HG02588 (cell line): ENCODE data around the gene FBXO7.

Experiments used
- ATAC-seq: cut with Tn5 transposase; IDR thresholded peaks from one replicate; pipeline ENCODE4 v1.9.1; 2021; ENCODE audit warnings: mild to moderate bottlenecking, moderate library complexity; ENCODE audit not compliant: unreplicated experiment

The FBXO7 gene

DNA sequence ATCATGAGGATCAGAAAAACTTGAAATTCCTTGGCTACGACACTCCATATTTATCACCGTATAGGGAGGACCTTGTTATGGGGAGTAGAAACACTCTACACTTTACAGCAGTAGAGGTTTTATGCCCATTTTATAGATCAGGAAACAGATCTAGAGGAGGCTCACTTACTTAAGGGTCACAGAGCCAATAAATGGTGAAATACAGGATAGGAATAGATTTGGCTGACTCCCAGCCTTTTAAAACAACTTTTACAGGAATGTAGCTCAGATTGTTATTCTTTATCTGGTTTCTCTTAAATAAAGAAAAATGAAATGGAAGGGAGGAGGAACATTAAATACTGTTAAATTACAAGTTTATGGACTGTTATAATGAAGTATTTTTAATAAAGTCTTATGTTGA lies 14.8 kb downstream of the FBXO7 start:
- ATAC-seq = no peak

DNA sequence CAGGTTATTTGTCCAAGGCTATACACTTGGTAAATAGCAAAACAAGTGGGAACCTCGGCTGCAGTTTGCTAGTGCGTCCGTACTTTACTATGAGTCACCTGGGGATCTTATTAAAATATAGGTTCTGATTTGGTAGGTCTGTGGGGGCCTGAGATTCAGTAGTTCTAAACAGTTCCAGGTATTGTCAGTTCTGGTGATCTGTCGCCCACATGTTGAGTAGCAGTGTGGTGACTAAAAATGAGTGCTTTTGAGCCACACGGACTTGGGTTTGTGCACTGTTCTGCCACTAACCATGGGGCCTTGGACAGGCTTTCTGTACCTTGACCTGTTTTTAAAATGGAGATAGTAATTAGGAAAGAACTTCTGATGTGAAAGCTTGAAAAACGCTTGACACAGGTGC lies 15.7 kb downstream of the FBXO7 start:
- ATAC-seq = no peak

DNA sequence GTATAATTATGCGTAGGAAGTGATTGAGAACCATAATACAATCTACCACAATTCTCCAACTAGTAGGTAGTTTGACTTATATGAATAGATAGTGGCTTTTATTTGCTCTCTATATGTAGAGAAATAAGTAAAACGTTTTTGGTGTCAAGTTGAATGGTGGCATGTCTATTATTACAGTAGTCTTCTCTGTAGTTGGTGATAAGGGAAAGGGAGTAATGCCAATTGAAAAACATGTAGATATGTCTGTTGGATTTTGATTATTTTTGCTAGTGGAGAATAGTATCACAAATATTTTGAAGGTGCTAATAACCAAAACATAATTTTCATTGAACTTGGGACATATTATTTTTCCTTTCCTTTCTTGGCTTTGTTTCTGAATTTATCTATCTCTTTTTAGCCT lies 17.5 kb downstream of the FBXO7 start:
- ATAC-seq = no peak

DNA sequence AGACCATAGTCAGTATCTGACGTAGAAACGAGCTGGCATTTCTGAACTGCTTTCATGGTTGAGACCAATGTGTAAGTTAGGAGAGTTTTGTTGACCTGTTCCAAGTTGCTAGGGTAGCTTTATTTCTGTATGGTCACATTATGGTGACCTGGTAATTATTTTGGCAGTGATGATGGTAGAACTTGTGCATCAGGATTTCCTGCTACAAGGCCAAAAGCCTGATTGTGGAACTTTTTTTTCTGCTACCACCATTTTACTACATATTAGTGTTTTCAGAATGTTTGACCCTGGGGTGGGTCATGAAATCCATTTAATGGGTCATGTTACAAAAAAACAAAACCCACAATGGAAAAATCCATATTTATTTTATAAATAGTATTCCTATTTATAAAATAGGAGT lies 18.9 kb downstream of the FBXO7 start:
- no peak for ATAC-seq

DNA sequence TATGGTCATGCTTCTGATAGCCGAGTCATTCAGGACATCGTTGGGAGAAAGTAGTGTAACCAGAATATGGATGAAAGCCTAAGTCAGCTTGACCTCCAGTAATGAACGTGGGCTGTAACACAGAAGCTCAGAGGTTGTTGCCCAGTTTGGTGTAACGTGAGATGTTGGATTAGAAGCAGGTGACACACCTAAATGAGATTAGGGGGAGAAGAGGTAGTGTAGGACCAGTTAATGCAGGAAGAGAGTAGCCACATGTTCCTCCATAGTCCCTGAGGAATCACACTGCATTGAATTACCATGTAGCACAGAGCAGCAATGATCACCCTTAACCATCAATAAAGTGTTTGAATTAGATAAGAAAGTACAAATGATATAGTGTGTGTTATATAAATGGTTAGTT lies 20.4 kb downstream of the FBXO7 start:
- ATAC-seq = no peak

GRCh38 chr22:32499666-32500065 lies 25.1 kb downstream of the FBXO7 start:
- ATAC-seq = no peak

DNA sequence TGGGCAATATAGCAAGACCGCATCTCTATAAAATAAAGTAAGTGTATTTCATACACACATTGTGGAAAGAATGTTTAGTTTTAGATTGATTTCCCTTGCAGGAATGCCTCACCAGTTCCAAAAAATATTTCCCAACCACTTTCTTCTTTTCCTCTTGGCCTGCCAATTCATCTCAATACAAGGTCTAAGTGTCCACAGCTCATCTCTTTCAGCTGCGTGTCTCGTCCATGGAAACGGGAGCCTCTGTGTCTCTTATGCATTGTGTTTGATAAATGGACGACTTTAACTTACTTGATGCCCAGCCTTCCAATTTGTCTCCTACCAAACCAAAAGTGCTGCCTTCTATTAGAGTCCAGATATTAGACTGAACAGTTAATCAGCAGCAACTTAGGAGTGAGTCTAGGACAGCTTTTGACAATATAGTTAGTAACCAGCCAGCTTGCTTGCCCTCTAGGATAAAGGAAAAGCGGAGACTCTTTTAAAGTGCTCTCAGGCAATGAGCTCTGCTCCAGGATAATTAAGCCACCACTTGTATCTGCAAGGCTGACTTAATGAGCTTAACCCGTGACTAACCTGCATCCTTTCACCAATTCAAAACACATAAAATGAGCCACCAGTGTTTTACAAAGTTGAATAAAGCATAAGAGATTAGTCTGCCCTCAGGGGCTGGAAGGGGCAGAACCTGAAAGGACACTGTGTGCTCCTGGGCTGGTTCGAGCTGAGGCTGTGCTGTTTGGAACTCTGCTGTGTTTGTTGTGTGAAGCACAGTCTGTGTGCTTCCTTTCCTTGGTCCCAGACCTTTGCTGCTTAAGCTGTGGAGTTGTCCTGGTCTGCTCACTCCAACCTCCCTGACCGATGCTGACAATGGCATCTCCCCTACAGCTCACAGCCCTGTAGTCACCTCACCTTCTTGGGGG lies 27.5 kb downstream of the FBXO7 start:
- ATAC-seq = no peak

DNA sequence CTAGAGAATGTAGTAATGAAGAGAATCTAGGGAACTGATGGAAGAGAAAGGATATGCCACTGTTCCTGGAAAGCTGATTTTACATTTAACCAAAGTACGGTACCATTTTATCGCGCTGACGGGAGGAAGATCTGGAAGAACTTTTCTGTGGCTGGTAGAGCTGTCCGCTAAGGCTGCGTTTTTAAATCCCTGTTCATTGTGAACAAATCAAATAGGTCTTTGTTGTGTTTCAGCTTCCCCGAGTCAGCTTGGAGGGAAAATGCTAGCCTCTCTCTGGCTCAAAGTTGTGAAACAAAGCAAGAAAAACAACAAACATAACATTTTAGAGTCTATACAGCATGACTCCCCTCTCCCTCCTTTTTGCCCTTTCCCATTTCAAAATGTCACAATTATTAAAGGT lies 34.4 kb downstream of the FBXO7 start:
- ATAC-seq = no peak

- no peak for ATAC-seq
Observed at GRCh38 chr22:32511274-32511673, 36.7 kb downstream of the FBXO7 start.

DNA sequence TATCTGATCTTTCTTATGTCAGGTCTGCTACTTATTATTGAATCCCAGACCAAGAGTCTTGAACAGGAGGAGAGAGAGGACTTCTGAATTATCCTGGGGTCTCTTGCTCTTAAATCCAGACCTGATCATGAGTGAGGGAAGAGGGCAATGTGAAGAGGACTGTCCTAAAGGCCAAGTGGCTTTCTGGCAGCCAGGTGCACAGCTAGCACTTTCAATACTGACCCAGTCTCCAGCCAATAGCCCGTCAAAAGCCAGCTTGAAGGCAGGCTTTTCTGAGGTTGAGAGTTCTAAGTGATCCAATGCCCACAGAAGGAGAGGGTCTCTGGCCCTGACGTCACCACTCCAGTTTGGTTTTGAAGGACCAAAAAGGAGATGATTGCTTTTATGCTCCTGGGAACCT lies 37.2 kb downstream of the FBXO7 start:
- ATAC-seq = no peak

DNA sequence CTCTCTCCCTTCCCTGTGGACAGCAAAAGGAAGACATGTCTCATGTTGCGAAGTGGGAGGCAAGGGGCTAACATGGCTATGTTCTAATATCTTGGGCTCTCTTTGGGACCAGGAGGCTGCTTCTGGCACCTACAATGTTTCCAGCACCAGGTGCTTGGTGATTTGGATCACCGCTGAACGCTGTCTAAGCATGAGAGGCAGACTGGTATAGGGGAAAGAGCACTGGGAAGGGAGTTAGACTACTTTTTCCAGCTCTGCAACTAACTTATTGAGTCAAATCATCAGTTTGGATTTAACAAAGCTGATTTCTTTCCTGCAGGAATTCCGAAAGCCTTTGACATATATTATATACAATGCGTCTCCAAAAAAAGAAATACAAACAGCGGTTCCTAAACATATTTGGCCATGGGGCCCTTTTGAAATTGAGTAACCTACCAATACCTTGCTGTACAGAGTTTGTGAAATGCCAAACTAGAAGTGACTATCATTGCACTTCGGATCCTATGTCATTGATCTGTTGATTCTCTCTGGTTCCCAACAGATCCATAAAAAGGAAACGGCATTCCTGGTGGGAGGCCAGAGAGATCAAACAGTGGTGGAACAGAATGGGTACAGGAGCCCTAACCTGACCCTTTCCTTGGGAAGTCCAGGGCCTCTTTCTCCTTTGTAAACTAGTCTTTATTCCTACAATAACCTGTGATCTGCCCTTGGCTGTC lies 37.8 kb downstream of the FBXO7 start:
- ATAC-seq = no peak

GRCh38 chr22:32515084-32515483 lies 40.5 kb downstream of the FBXO7 start:
- ATAC-seq = no peak

- no peak for ATAC-seq
Observed at GRCh38 chr22:32517488-32517887, 42.9 kb downstream of the FBXO7 start.

GRCh38 chr22:32517921-32518320 lies 43.3 kb downstream of the FBXO7 start:
- ATAC-seq = no peak

DNA sequence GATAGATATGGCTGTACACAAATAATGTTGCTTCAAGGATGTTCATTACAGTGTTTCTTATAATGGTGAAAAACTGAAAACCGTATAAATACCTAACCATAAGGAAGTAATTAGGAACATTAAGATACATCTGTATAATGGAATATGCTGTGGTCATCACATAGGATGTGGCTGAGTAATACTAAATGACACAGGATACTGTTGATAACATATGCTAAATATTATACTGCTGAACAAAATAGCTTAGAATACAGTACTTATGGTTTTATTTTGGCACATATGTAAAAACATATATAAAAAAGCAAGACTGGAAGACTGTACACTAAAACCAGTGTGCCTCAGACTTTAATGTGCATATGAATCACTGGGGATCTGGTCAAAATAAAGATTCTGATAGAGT lies 43.8 kb downstream of the FBXO7 start:
- ATAC-seq = no peak

DNA sequence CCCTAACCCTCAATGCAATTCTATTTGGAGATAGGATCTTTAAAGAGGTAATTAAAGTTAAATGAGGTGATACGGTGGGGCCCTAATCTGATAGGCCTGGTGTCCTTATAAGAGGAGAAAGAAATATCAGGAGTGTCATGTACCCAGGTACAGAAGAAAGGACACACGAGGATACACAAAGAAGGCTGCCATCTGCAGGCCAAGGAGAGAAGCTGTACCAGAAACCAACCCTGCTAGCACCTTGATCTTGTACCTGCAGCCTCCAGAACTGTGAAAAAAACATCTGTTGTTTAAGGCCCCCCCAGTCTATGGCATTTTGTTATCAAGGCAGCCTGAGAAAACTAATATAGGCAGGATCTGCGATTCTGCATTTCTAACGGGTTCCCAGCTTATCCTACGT lies 44.2 kb downstream of the FBXO7 start:
- ATAC-seq = no peak

- no peak for ATAC-seq
Observed at GRCh38 chr22:32520612-32521011, 46.0 kb downstream of the FBXO7 start.

- no peak for ATAC-seq
Observed at GRCh38 chr22:32522237-32522636, 47.6 kb downstream of the FBXO7 start.

DNA sequence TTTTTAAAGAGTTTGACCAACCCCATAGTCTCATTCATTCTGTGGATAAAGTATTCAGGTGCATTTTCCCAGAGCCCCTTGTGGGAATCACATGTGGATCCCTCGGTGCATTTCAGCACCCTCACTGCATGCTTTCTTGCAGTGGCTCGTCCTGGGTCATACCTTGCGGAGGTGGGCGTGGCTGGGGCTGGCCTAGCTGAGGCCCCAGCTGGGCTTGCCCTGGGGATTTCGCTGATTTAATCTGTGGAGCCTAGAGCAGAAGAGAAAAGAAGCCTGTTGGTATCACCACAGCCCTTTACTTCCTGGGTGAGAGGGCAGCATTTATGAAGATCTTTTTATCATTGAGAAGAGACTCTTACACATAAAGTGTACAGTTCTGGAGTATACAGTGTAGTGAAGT lies 53.1 kb downstream of the FBXO7 start:
- no peak for ATAC-seq

DNA sequence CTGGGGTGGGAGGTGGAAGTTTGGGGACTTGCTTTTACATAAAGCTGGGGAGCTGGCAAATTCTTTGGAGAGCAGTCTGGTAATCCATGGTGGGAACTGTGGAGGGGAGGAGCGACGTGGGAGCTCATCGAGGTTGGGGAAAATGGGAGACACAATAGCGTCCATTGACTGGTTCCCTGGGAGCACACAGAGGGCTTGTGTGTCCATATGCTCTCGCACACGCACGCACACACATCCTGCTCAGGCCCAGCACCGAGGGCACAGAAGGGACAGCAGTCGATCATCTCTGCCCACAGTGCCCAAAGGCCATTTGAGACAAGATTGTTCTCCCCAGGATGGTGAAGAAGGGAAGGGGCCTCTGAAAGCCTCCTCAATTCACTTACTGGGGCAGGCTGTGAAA lies 53.7 kb downstream of the FBXO7 start:
- no peak for ATAC-seq

GRCh38 chr22:32528984-32529982 lies 54.7 kb downstream of the FBXO7 start:
- no peak for ATAC-seq
